Heart left ventricle (tissue), 16 donors: ENCODE results near the gene NOL12. TPM values are rescaled to one million over a fixed set of nuclear protein-coding genes. Genes with fewer than 3 reads are reported as not detected.
A peak's percentile ranks its signal among the peaks of the same experiment; 100 is the strongest.

Experiments used
- ATAC-seq, 4 donors: fragments of 200-7000 bp; cut with Tn5 transposase; one replicate each; pipeline ENCODE4 v1.9.1; 2020 to 2022; ENCODE audit warnings: moderate library complexity in 4 of 4, mild to moderate bottlenecking in 3 of 4, moderate number of reproducible peaks in 1 of 4
- DNase-seq, 5 donors: peaks; one replicate each; pipeline ENCODE4 v3.0.0-alpha.2; 2020
- H3K27ac ChIP-seq, 12 donors: fragments of 200-600 bp; sonication (generic) in 4 of 12; one replicate each; pipeline versions ENCODE4 v1.5.0 to v1.8.0; 2016 to 2022; ENCODE audit warnings: mild to moderate bottlenecking in 2 of 12
- H3K27me3 ChIP-seq, 9 donors: fragments of 200-600 bp; sonication (generic) in 2 of 9; one replicate each; pipeline versions ENCODE4 v1.5.1 to v1.8.0; 2016 to 2022; ENCODE audit warnings: mild to moderate bottlenecking in 3 of 9
- H3K36me3 ChIP-seq, 9 donors: fragments of 200-600 bp; sonication (generic) in 2 of 9; one replicate each; pipeline versions ENCODE4 v1.5.0 to v1.8.0; 2018 to 2022; ENCODE audit warnings: mild to moderate bottlenecking in 2 of 9
- H3K4me1 ChIP-seq, 12 donors: fragments of 200-600 bp; sonication (generic) in 4 of 12; one replicate each; pipeline versions ENCODE4 v1.5.0 to v1.8.0; 2016 to 2022; ENCODE audit warnings: mild to moderate bottlenecking in 3 of 12
- H3K4me3 ChIP-seq, 12 donors: fragments of 200-600 bp; sonication (generic) in 4 of 12; one replicate each; pipeline versions ENCODE4 v1.5.0 to v1.8.0; 2017 to 2022; ENCODE audit warnings: mild to moderate bottlenecking in 9 of 12, moderate library complexity in 4 of 12
- H3K9me3 ChIP-seq, 12 donors: fragments of 200-600 bp; sonication (generic) in 4 of 12; one replicate each; pipeline versions ENCODE4 v1.5.0 to v1.8.0; 2016 to 2022; ENCODE audit warnings: mild to moderate bottlenecking in 1 of 12
- CTCF ChIP-seq, 12 donors: fragments of 200-600 bp; sonication (generic) in 4 of 12; IDR thresholded peaks; one replicate each; pipeline versions ENCODE4 v1.5.0 to v1.8.0; 2018 to 2022; ENCODE audit warnings: antibody characterized with exemption in 12 of 12, mild to moderate bottlenecking in 5 of 12
- POLR2A ChIP-seq, 2 donors: fragments of 450-650 bp; IDR thresholded peaks; one replicate each; pipeline ENCODE4 v1.6.1; 2017; ENCODE audit warnings: antibody characterized with exemption in 2 of 2, mild to moderate bottlenecking in 2 of 2, moderate library complexity in 2 of 2
- WGBS, 4 donors: extraction: QIAGEN DNeasy Blood & Tissue Kit in 2 of 4; methylation state at CpG; one replicate each; pipeline versions ENCODE4 v1.1.5 to v1.1.7; 2013 to 2018; 5-methylcytosine and 5-hydroxymethylcytosine counted together
- intact Hi-C, 10 donors: fragments of 100-400 bp; cut with DNase I; formaldehyde crosslinking; loops; one replicate each; pipeline versions ENCODE4 v1.11.1 to v1.14.2; 2022
- polyA plus RNA-seq, 2 donors: library from polyadenylated mRNA; stranded (reverse); fragments of 200-250 nt; gene quantifications; one replicate each; pipeline ENCODE4 v1.2.3, GENCODE V29; 2013
- total RNA-seq, 9 donors: library from RNA; depleted of rRNA in 2 of 9; stranded (reverse); fragments of >200 nt in 2 of 9; fragmentation: NEBNext Ultra II Directional in 3 of 9; extraction: Animal tissue kit (Norgen Biotek cat#: 25700) in 3 of 9; gene quantifications; one replicate each; pipeline versions ENCODE4 v1.1.0 to v1.2.4, GENCODE V29; 2016 to 2023
- donor health status: ischemic (EF 13 %, LVEDD 7.1; RV severe dilation, severe dysfunction).
- donor health status: healthy with polysubstance abuse.
- donor health status: DM: no; HTN: yes; CAD: no.
- donor health status: DM: no; HTN: no; CAD: no.
- donor health status: ischemic (EF 25% LVEDD 6.9; RV normal size, moderate dysfunction).
- donor health status: ischemic (EF 25% LVEDD 5.7; RV mildly dilated, moderate dysfunction).
- donor health status: healthy.
- donor health status: DM: yes; HTN: yes; CAD: no.
- donor health status: ischemic (EF 35%, LVEDD 5.7; RV mildly dilated, moderate dysfunction).
- donor health status: nonischemic (EF 11% LVEDD 7.7; RV severe dilation, severe dysfunction).
- donor health status: DM: yes; HTN: yes; CAD: no.
- donor health status: PGD.
- donor health status: ischemic (EF 29% LVEDD 5.4; RV normal size, mild dysfunction).
- donor health status: nonischemic (EF 23%, LVEDD 6.1; RV moderate dilation, normal function).

NOL12 gene
- total and polyA plus RNA-seq, 11 donors = 8.0 to 29.2 (median 14.3) TPM

- DNase-seq = no peak
- intact Hi-C loops = no loop called here
- no peak overlapping the region for H3K27ac ChIP-seq
- no peak overlapping the region for H3K4me3 ChIP-seq
- no peaks in the 10 kb centered on the region for H3K36me3 ChIP-seq
- no peaks in the 10 kb centered on the region for H3K27me3 ChIP-seq
- no peaks in the 10 kb centered on the region for H3K9me3 ChIP-seq
- H3K4me1 ChIP-seq = peaks cover 0 to 32% (median 1%) of the 10 kb centered on the region in 12 donors
- ATAC-seq = no peak
- TF ChIP-seq POLR2A (IDR thresholded peaks at IDR 0.05) (no peak), CTCF (IDR thresholded peaks at IDR 0.05) (no peak)
- 95 to 99% (median 98%) methylated on average over 3 of the region's 3 CpGs for WGBS, 4 donors
Observed at GRCh38 chr22:37705205-37705604, 19.1 kb downstream of the NOL12 start.

- peaks cover 0 to 18% (median 1%) of the 10 kb centered on the region in 12 donors for H3K4me1 ChIP-seq
- H3K36me3 ChIP-seq = no peaks in the 10 kb centered on the region
- peak in 3 of 4 donors; percentile 34 to 84 (median 51) for ATAC-seq
- no peaks in the 10 kb centered on the region for H3K9me3 ChIP-seq
- no peaks in the 10 kb centered on the region for H3K27me3 ChIP-seq
- 69 to 79% (median 74%) methylated on average over 19 to 25 of the region's 25 CpGs for WGBS, 4 donors
- no peak overlapping the region for H3K4me3 ChIP-seq
- TF ChIP-seq CTCF (IDR thresholded peaks at IDR 0.05) (no peak), POLR2A (IDR thresholded peaks at IDR 0.05) (no peak)
- DNase-seq = peak in 3 of 5 donors; percentile 44 to 54 (median 51)
- peak overlapping the region in 5 of 12 donors; percentile 22 to 56 (median 43) for H3K27ac ChIP-seq
- intact Hi-C loops = no loop called here
Observed at GRCh38 chr22:37708580-37709444, 22.7 kb downstream of the NOL12 start.

- H3K36me3 ChIP-seq = no peaks in the 10 kb centered on the region
- H3K9me3 ChIP-seq = no peaks in the 10 kb centered on the region
- WGBS, 4 donors = 92 to 97% (median 96%) methylated on average over 6 to 15 of the region's 15 CpGs; no CpG with 5 or more reads in 1 of the 4 donors
- intact Hi-C loops = no loop called here
- no peak overlapping the region for H3K27ac ChIP-seq
- peaks cover 0 to 18% (median 1%) of the 10 kb centered on the region in 12 donors for H3K4me1 ChIP-seq
- DNase-seq = no peak
- no peak for ATAC-seq
- H3K27me3 ChIP-seq = no peaks in the 10 kb centered on the region
- no peak for TF ChIP-seq CTCF (IDR thresholded peaks at IDR 0.05)
- no peak for TF ChIP-seq POLR2A (IDR thresholded peaks at IDR 0.05)
- H3K4me3 ChIP-seq = no peak overlapping the region
Observed at GRCh38 chr22:37709445-37709765, 23.3 kb downstream of the NOL12 start.

- no peak for ATAC-seq
- Histone ChIP-seq H3K27me3 (no peaks in the 10 kb centered on the region), H3K4me1 (peaks cover 0 to 11% (median 1%) of the 10 kb centered on the region in 12 donors), H3K4me3 (no peak overlapping the region), H3K9me3 (no peaks in the 10 kb centered on the region), H3K36me3 (no peaks in the 10 kb centered on the region), H3K27ac (no peak overlapping the region)
- WGBS, 4 donors = 92 to 100% (median 95%) methylated on average over 2 to 3 of the region's 3 CpGs
- TF ChIP-seq CTCF (IDR thresholded peaks at IDR 0.05) (no peak), POLR2A (IDR thresholded peaks at IDR 0.05) (no peak)
- DNase-seq = no peak
- intact Hi-C loops = no loop called here
Observed at GRCh38 chr22:37710675-37711074, 24.5 kb downstream of the NOL12 start.
